ENCODE data around the gene MARCHF10. TPM values are rescaled to one million over a fixed set of nuclear protein-coding genes. Genes with fewer than 3 reads are reported as not detected.
"Not testable (repeated sequence)": the region's sequence is repeated elsewhere in the genome, so short reads cannot be mapped to it uniquely, and the experiment has no call there.

MARCHF10 gene
- total RNA-seq, 1 experiment from 2014 or later, result not detected

GRCh38 chr17:62698459-62698858, 109.7 kb downstream of the MARCHF10 start:
- DNase-seq (ENCODE audit: low read depth), result not testable (repeated sequence)

- DNase-seq (ENCODE audit: low read depth), result no peak
These were observed 111.2 kb downstream of the MARCHF10 start for GRCh38 chr17:62696726-62697490.

- no peak for DNase-seq (ENCODE audit: low read depth)
These were observed 111.9 kb downstream of the MARCHF10 start for GRCh38 chr17:62696256-62696655.

- DNase-seq (ENCODE audit: low read depth), result not testable (repeated sequence)
These were observed 112.9 kb downstream of the MARCHF10 start for GRCh38 chr17:62695093-62695738.

- no peak for DNase-seq (ENCODE audit: low read depth)
These were observed 114.3 kb downstream of the MARCHF10 start for GRCh38 chr17:62693616-62694409.

DNA sequence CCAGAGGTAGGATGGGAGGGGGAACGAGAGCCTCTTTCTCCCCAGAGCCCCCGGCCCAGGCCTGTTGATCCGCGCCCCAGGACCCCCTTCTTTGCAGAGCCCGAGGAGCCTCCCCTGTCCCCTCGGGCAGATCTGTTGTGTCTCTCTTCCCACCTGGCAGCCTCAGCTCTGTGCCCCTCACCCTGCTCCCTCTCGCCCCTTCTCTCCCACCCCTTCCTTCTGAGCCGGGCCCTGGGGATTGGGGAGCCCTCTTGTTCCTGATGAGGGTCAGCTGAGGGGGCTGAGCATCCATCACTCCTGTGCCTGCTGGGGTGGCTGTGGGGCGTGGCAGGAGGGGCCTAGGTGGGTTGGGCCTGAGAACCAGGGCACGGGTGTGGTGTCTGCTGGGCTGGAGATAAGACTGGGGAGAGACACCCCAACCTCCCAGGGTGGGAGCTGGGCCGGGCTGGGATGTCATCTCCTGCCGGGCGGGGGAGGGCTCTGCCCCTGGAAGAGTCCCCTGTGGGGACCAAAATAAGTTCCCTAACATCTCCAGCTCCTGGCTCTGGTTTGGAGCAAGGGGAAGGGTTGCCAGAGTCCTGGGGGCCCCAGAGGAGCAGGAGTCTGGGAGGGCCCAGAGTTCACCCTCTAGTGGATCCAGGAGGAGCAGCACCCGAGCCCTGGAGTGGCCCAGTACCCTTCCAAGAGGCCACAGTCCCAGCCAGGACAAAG, 115.2 kb downstream of the MARCHF10 start:
- peak; percentile 40 for DNase-seq (ENCODE audit: low read depth)

DNA sequence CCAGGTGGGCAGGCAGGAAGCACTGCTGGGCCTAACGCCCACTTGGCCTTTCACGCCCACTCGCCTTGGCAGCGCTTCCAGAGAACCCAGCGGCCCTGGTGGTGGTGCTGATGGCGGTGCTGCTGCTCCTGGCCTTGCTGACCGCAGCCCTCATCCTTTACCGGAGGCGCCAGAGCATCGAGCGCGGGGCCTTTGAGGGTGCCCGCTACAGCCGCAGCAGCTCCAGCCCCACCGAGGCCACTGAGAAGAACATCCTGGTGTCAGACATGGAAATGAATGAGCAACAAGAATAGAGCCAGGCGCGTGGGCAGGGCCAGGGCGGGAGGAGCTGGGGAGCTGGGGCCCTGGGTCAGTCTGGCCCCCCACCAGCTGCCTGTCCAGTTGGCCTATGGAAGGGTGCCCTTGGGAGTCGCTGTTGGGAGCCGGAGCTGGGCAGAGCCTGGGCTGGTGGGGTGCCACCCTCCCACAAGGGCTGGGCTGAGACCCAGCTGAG, 115.9 kb downstream of the MARCHF10 start:
- DNase-seq (ENCODE audit: low read depth), result no peak

DNA sequence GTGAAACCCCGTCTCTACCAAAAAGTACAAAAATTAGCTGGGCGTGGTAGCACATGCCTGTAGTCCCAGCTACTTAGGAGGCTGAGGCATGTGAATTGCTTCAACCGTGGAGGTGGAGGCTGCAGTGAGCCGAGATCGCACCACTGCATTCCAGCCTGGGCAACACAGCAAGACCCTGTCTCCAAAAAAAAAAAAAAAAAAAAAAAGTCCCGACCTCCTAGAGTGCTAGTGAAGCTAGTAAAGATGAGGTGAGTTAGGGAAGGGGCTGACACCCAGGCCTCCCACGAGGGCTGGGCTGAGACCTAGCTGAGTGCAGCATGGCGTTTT, 116.6 kb downstream of the MARCHF10 start:
- not testable (repeated sequence) for DNase-seq (ENCODE audit: low read depth)

- DNase-seq (ENCODE audit: low read depth), result no peak
These were observed 117.8 kb downstream of the MARCHF10 start for GRCh38 chr17:62690168-62690897.

GRCh38 chr17:62689441-62690167, 118.5 kb downstream of the MARCHF10 start:
- no peak for DNase-seq (ENCODE audit: low read depth)

DNA sequence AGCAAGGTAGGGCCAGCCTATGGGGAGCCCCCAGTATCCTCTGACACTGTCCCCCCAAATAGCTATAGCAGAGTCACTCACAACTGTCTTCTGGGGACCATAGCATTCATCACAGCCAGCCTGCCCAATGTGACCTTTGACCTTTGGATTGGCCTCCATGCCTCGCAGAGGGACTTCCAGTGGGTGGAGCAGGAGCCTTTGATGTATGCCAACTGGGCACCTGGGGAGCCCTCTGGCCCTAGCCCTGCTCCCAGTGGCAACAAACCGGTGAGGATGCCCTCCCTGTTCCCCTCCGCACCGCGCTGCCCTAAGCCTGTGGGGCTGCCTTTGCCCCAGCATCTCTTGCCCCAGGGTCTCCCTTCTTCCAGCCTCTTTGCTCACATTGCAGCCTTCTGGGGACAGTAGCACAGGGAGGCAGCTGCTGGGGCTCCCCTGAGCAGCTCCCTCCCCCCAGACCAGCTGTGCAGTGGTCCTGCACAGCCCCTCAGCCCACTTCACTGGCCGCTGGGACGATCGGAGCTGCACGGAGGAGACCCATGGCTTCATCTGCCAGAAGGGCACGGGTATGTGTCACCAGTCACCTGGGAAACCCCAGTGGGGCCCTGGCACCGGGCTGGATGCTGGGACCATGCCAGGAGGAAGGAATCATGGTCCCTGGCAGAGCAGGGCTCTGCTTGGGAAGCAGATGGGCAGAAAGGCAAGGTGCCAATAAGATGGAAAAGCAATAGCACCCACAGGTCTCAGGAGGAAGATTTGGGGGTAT, 119.5 kb downstream of the MARCHF10 start:
- no peak for DNase-seq (ENCODE audit: low read depth)

GRCh38 chr17:62687997-62688396, 120.1 kb downstream of the MARCHF10 start:
- no peak for DNase-seq (ENCODE audit: low read depth)

GRCh38 chr17:62684179-62684578, 123.9 kb downstream of the MARCHF10 start:
- no peak for DNase-seq (ENCODE audit: low read depth)

GRCh38 chr17:62681939-62682381, 126.2 kb downstream of the MARCHF10 start:
- no peak for DNase-seq (ENCODE audit: low read depth)

GRCh38 chr17:62681061-62681938, 126.8 kb downstream of the MARCHF10 start:
- no peak for DNase-seq (ENCODE audit: low read depth)

- no peak for DNase-seq (ENCODE audit: low read depth)
These were observed 127.5 kb downstream of the MARCHF10 start for GRCh38 chr17:62680541-62681052.

DNA sequence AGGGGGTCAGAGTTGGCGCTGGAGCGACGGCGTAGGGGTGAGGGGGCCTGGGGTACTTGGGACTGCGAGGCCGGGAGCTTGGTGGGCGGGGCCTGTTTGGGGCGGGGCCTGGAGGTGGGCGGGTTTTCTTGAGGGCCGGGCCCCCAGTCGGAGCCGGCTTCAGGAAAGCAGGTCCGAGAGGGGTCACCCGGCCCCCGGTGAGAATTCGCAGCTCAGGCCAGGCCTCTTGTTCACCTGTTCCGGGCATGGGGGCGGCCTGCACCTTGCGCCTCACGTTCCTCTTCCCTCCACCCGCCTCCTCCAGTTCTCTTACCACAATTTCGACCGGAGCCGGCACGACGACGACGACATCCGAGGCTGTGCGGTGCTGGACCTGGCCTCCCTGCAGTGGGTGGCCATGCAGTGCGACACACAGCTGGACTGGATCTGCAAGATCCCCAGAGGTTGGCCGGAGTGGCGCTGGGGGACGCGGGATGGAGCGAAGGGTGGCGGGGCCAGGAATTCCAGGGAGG, 128.2 kb downstream of the MARCHF10 start:
- no peak for DNase-seq (ENCODE audit: low read depth)

Data from RPMI7951 (cell line).